Tibial nerve (tissue), 4 donors: Measurements from ENCODE around the gene TMEM235. TPM values are rescaled to one million over a fixed set of nuclear protein-coding genes. Genes with fewer than 3 reads are reported as not detected.

Experiments used
- DNase-seq, 2 donors: peaks; one replicate each; pipeline ENCODE4 v3.0.0-alpha.2; 2019; ENCODE audit warnings: low spot score in 2 of 2
- H3K27ac ChIP-seq, 4 donors: fragments of 200-600 bp; sonication (generic) in 3 of 4; one replicate each; pipeline ENCODE4 v1.5.1; 2017 to 2019; ENCODE audit warnings: mild to moderate bottlenecking in 1 of 4
- H3K27me3 ChIP-seq, 2 donors: fragments of 200-600 bp; sonication (generic) in 1 of 2; one replicate each; pipeline versions ENCODE4 v1.5.1 to v1.6.0; 2017 to 2019
- H3K36me3 ChIP-seq, 3 donors: fragments of 200-600 bp; sonication (generic); one replicate each; pipeline ENCODE4 v1.5.1; 2018 to 2019
- H3K4me1 ChIP-seq, 4 donors: fragments of 200-600 bp; sonication (generic) in 3 of 4; one replicate each; pipeline ENCODE4 v1.5.1; 2017 to 2019
- H3K4me3 ChIP-seq, 4 donors: fragments of 200-600 bp; sonication (generic) in 3 of 4; one replicate each; pipeline ENCODE4 v1.5.1; 2017 to 2019; ENCODE audit warnings: mild to moderate bottlenecking in 1 of 4, moderate library complexity in 1 of 4
- H3K9me3 ChIP-seq, 4 donors: fragments of 200-600 bp; sonication (generic) in 3 of 4; one replicate each; pipeline ENCODE4 v1.5.1; 2017 to 2019
- EP300 ChIP-seq, 2 donors: sonication (generic); formaldehyde crosslinking; IDR thresholded peaks; one replicate each; pipeline ENCODE4 v1.6.1; 2017; ENCODE audit warnings: antibody characterized with exemption in 2 of 2, mild to moderate bottlenecking in 1 of 2
- POLR2A ChIP-seq, 2 donors: fragments of 450-650 bp; IDR thresholded peaks; one replicate each; pipeline ENCODE4 v1.6.1; 2017; ENCODE audit warnings: antibody characterized with exemption in 2 of 2, mild to moderate bottlenecking in 2 of 2, moderate library complexity in 2 of 2
- WGBS, 2 donors: methylation state at CpG; one replicate each; pipeline ENCODE4 v1.1.5; 2018; 5-methylcytosine and 5-hydroxymethylcytosine counted together
- total RNA-seq, 4 donors: library from RNA; depleted of rRNA; stranded (reverse); fragments of >200 nt; gene quantifications; one replicate each; pipeline ENCODE4 v1.1.0, GENCODE V29; 2016
- TF ChIP-seq, protein P1 (sequence below), 5 experiments: fragments of 200-600 bp in 3 of 5; fragments of 450-650 bp in 2 of 5; sonication (generic) in 3 of 5; IDR thresholded peaks; one replicate each; pipeline ENCODE4 v1.5.1; 2016 to 2019; ENCODE audit warnings: antibody characterized with exemption in 5 of 5, mild to moderate bottlenecking in 3 of 5, moderate library complexity in 2 of 5

TMEM235 gene
- total RNA-seq, 4 donors from 2014 or later: not detected

DNA sequence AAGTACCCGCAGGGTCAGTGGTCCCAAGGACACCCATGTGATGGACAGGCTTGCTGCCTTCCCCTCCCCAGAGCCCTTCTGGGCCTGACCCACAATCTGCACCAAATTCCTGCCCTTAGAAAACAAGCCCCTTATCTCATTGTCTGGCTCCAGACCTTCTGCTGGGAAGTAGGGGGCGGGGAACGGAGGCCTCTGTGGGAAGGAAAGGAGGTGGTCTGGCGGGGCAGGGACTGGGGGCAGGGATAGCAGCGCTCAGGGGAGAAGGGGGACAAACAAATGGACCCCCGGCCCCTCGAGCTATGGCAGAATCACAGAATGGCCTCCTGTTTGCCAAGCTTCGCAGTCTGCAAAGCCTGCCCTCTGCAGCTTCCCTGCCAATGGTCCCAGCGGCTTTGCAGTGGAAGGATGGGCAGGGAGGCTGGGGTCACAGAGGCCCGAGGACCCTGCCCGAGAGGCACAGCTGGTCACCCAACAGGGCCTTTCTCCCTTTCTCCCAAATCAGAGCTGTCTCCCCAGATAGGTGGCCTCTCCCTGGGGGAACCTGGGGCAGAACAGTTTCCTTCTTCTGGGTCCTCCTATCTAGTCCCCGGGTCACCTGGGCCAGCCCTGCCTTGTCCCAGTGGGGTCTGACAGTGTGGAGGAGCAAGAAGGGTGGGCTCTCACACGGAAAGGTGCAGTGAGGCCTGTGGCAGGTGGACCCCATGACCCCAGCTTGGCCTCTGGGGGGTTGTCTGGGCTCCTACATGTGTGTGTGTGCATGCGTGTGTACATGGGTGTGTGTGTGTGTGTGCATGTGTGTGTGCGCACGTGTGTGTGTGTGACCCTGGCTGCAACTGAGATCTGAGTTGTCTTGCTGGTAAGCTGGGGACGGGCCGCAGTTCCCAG, 25.5 kb downstream of the TMEM235 start:
- peak overlapping the region in 1 of 4 donors; percentile 29 for H3K27ac ChIP-seq
- 60 to 62% methylated on average over 17 to 18 of the region's 18 CpGs for WGBS, 2 donors

GRCh38 chr17:78257810-78258322, 26.4 kb downstream of the TMEM235 start:
- H3K27ac ChIP-seq: peak overlapping the region in 1 of 4 donors; percentile 71
- no peaks in the 10 kb centered on the region for H3K9me3 ChIP-seq
- H3K4me1 ChIP-seq: peaks cover 0 to 37% (median 14%) of the 10 kb centered on the region in 4 donors
- no peak for DNase-seq
- H3K4me3 ChIP-seq: no peak overlapping the region
- H3K36me3 ChIP-seq: no peaks in the 10 kb centered on the region
- 36 to 53% methylated on average over 15 to 16 of the region's 16 CpGs for WGBS, 2 donors
- H3K27me3 ChIP-seq: peaks cover 0 to 6% of the 10 kb centered on the region in 2 donors
- TF ChIP-seq, protein P1, sequence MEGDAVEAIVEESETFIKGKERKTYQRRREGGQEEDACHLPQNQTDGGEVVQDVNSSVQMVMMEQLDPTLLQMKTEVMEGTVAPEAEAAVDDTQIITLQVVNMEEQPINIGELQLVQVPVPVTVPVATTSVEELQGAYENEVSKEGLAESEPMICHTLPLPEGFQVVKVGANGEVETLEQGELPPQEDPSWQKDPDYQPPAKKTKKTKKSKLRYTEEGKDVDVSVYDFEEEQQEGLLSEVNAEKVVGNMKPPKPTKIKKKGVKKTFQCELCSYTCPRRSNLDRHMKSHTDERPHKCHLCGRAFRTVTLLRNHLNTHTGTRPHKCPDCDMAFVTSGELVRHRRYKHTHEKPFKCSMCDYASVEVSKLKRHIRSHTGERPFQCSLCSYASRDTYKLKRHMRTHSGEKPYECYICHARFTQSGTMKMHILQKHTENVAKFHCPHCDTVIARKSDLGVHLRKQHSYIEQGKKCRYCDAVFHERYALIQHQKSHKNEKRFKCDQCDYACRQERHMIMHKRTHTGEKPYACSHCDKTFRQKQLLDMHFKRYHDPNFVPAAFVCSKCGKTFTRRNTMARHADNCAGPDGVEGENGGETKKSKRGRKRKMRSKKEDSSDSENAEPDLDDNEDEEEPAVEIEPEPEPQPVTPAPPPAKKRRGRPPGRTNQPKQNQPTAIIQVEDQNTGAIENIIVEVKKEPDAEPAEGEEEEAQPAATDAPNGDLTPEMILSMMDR (IDR thresholded peaks at IDR 0.05): no peak
- TF ChIP-seq POLR2A (IDR thresholded peaks at IDR 0.05) (no peak), EP300 (IDR thresholded peaks at IDR 0.05) (no peak)

More for the DNA sequence above, 25.5 kb downstream of the TMEM235 start:
- Histone ChIP-seq H3K4me3 (no peak overlapping the region), H3K36me3 (no peaks in the 10 kb centered on the region), H3K9me3 (no peaks in the 10 kb centered on the region), H3K4me1 (peaks cover 0 to 36% (median 13%) of the 10 kb centered on the region in 4 donors), H3K27me3 (peaks cover 0 to 6% of the 10 kb centered on the region in 2 donors)
- TF ChIP-seq EP300 (IDR thresholded peaks at IDR 0.05) (no peak), POLR2A (IDR thresholded peaks at IDR 0.05) (no peak)
- TF ChIP-seq, protein P1 (IDR thresholded peaks at IDR 0.05): no peak
- DNase-seq: no peak

- DNase-seq: no peak
- H3K4me1 ChIP-seq: peaks cover 0 to 33% (median 17%) of the 10 kb centered on the region in 4 donors
- no peaks in the 10 kb centered on the region for H3K9me3 ChIP-seq
- TF ChIP-seq, protein P1 (IDR thresholded peaks at IDR 0.05): no peak
- peak in 1 of 2 donors; percentile 21 for TF ChIP-seq EP300 (IDR thresholded peaks at IDR 0.05)
- H3K36me3 ChIP-seq: no peaks in the 10 kb centered on the region
- H3K4me3 ChIP-seq: no peak overlapping the region
- peaks cover 0 to 6% of the 10 kb centered on the region in 2 donors for H3K27me3 ChIP-seq
- H3K27ac ChIP-seq: peak overlapping the region in 1 of 4 donors; percentile 71
- WGBS, 2 donors: 44 to 46% methylated on average over 19 to 20 of the region's 23 CpGs
These were observed 27.1 kb downstream of the TMEM235 start for GRCh38 chr17:78258323-78259191.

DNA sequence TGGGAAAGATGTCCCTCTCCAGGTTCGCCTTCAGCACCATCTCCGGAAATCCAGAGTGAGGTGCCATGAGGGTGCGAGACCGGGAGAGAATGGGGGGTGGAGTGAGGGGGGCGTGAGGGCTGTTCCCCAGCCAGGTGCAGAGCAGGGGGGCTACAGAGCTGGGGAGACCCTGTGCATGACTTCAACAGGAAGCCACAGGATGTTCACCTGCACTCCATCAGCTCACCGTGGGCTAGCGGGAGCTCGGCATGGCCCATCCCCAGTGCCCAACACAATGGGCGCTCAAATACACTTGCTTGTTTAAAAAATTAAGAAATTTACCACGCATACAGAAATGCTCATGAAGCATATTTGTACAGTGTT, 27.7 kb downstream of the TMEM235 start:
- H3K4me1 ChIP-seq: peaks cover 0 to 28% (median 14%) of the 10 kb centered on the region in 4 donors
- TF ChIP-seq EP300 (IDR thresholded peaks at IDR 0.05): no peak
- no peaks in the 10 kb centered on the region for H3K36me3 ChIP-seq
- H3K27me3 ChIP-seq: peaks cover 0 to 6% of the 10 kb centered on the region in 2 donors
- no peak for DNase-seq
- 82 to 84% methylated on average over 10 of the region's 10 CpGs for WGBS, 2 donors
- H3K9me3 ChIP-seq: no peaks in the 10 kb centered on the region
- H3K27ac ChIP-seq: peak overlapping the region in 1 of 4 donors; percentile 21
- H3K4me3 ChIP-seq: no peak overlapping the region

DNA sequence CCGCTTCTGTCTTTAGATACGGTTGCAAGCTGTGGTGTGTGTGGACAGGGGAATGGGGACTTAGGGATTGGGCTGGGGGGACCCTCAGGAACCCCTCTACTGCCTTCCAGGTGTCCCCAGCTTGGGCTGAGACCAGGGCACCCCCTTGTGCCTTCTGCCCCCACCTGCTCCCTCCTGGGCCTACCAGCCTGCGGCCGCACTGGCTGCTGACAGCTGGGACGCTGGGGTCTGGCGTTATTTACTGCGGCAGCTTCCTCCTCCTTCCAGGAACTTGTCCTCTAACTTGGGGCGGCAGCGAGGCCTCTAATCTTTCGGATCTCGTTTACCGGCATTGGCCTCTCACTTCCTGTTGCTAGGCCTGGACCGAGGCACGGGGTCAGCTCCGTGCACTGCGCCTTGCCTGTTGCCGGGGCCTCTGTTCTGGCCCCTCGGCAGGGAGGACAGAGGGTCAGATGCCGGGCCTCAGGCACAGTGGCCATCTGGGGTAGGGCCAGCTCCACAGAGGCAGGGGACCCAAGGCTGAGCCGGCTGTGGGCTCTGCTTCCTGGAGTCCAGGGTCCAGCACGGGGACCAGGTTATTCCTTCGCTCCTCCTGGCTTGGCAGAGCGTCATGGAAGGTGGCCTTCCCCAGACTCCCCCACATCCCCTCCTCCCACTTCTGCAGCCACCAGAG, 31.8 kb downstream of the TMEM235 start:
- no peaks in the 10 kb centered on the region for H3K9me3 ChIP-seq
- H3K27ac ChIP-seq: peak overlapping the region in 2 of 4 donors; percentile 21 to 54
- TF ChIP-seq, protein P1 (IDR thresholded peaks at IDR 0.05): no peak
- peak in 1 of 2 donors; percentile 54 for TF ChIP-seq EP300 (IDR thresholded peaks at IDR 0.05)
- TF ChIP-seq POLR2A (IDR thresholded peaks at IDR 0.05): no peak
- peaks cover 0 to 5% of the 10 kb centered on the region in 2 donors for H3K27me3 ChIP-seq
- peaks cover 0 to 20% (median 7%) of the 10 kb centered on the region in 4 donors for H3K4me1 ChIP-seq
- no peaks in the 10 kb centered on the region for H3K36me3 ChIP-seq
- H3K4me3 ChIP-seq: no peak overlapping the region
- DNase-seq: no peak
- WGBS, 2 donors: 39 to 49% methylated on average over 18 to 22 of the region's 23 CpGs
